KMS-11 (cell line): ENCODE results near the gene TRAPPC11.

Source experiments
- H2AFZ ChIP-seq: fragments of 200-600 bp; sonication (generic); 2 replicates; pipeline ENCODE4 v1.6.1; 2016; ENCODE audit warnings: antibody characterized with exemption, mixed run types, low read depth
- H3K27ac ChIP-seq: fragments of 200-600 bp; sonication (generic); 2 replicates; pipeline ENCODE4 v1.6.1; 2016; ENCODE audit warnings: mild to moderate bottlenecking, mixed run types
- H3K27me3 ChIP-seq: fragments of 200-600 bp; sonication (generic); 2 replicates; pipeline ENCODE4 v1.6.1; 2017; ENCODE audit warnings: mild to moderate bottlenecking, low read depth, mixed run types, moderate library complexity; ENCODE audit not compliant: insufficient read depth
- H3K36me3 ChIP-seq: fragments of 200-600 bp; sonication (generic); 2 replicates; pipeline ENCODE4 v1.6.1; 2017; ENCODE audit warnings: mild to moderate bottlenecking, mixed run types; ENCODE audit not compliant: insufficient read depth
- H3K4me1 ChIP-seq: fragments of 200-600 bp; sonication (generic); 2 replicates; pipeline ENCODE4 v1.6.1; 2016; ENCODE audit warnings: mild to moderate bottlenecking, low read depth, mixed run types; ENCODE audit not compliant: poor library complexity, severe bottlenecking
- H3K4me2 ChIP-seq: fragments of 200-600 bp; sonication (generic); 2 replicates; pipeline ENCODE4 v1.7.0; 2016; ENCODE audit warnings: mild to moderate bottlenecking, mixed run types
- H3K4me3 ChIP-seq: fragments of 200-600 bp; sonication (generic); IDR thresholded peaks from 2 replicates; pipeline ENCODE4 v1.6.1; 2017; ENCODE audit warnings: low read depth, low read length, mixed read lengths; ENCODE audit not compliant: insufficient read depth
- H3K79me2 ChIP-seq: fragments of 200-600 bp; sonication (generic); 2 replicates; pipeline ENCODE4 v1.6.1; 2016; ENCODE audit warnings: low read depth, mixed run types; ENCODE audit not compliant: insufficient read depth
- H3K9ac ChIP-seq: fragments of 200-600 bp; sonication (generic); 2 replicates; pipeline ENCODE4 v1.6.1; 2016; ENCODE audit warnings: mild to moderate bottlenecking, mixed run types
- H4K20me1 ChIP-seq: fragments of 200-600 bp; sonication (generic); 2 replicates; pipeline ENCODE4 v1.6.1; 2016; ENCODE audit warnings: mild to moderate bottlenecking, mixed run types; ENCODE audit not compliant: insufficient read depth
- CTCF ChIP-seq: fragments of 200-600 bp; sonication (generic); conservative IDR thresholded peaks from 2 replicates; pipeline ENCODE4 v1.6.1; 2017; ENCODE audit warnings: low read depth, mild to moderate bottlenecking, antibody characterized with exemption, low read length, moderate library complexity, mixed read lengths

The TRAPPC11 gene

GRCh38 chr4:183686461-183686860, 27.4 kb downstream of the TRAPPC11 start:
- no peaks in the 10 kb centered on the region for H4K20me1 ChIP-seq
- H3K27me3 ChIP-seq: no peaks in the 10 kb centered on the region
- H3K9ac ChIP-seq: no peak overlapping the region
- H3K79me2 ChIP-seq: no peaks in the 10 kb centered on the region
- H2AFZ ChIP-seq: no peak overlapping the region
- TF ChIP-seq CTCF: no peak
- no peak overlapping the region for H3K4me3 ChIP-seq
- H3K4me1 ChIP-seq: no peaks in the 10 kb centered on the region
- H3K27ac ChIP-seq: no peak overlapping the region
- H3K36me3 ChIP-seq: no peaks in the 10 kb centered on the region
- no peak overlapping the region for H3K4me2 ChIP-seq

GRCh38 chr4:183688216-183688615, 29.1 kb downstream of the TRAPPC11 start:
- Histone ChIP-seq H3K4me1 (no peaks in the 10 kb centered on the region), H3K4me3 (no peak overlapping the region), H3K27ac (no peak overlapping the region), H3K79me2 (no peaks in the 10 kb centered on the region), H3K9ac (no peak overlapping the region), H4K20me1 (no peaks in the 10 kb centered on the region), H3K27me3 (no peaks in the 10 kb centered on the region), H2AFZ (no peak overlapping the region), H3K4me2 (no peak overlapping the region), H3K36me3 (no peaks in the 10 kb centered on the region)
- no peak for TF ChIP-seq CTCF

GRCh38 chr4:183691006-183691405, 31.9 kb downstream of the TRAPPC11 start:
- no peak overlapping the region for H3K4me3 ChIP-seq
- H3K9ac ChIP-seq: no peak overlapping the region
- no peak for TF ChIP-seq CTCF
- peaks cover 5% of the 10 kb centered on the region; the same call in 1 of the 2 replicates for H3K36me3 ChIP-seq
- H3K4me1 ChIP-seq: no peaks in the 10 kb centered on the region
- H3K27me3 ChIP-seq: no peaks in the 10 kb centered on the region
- H4K20me1 ChIP-seq: no peaks in the 10 kb centered on the region
- no peak overlapping the region for H2AFZ ChIP-seq
- no peak overlapping the region for H3K27ac ChIP-seq
- H3K4me2 ChIP-seq: no peak overlapping the region
- no peaks in the 10 kb centered on the region for H3K79me2 ChIP-seq

GRCh38 chr4:183691897-183692296, 32.8 kb downstream of the TRAPPC11 start:
- TF ChIP-seq CTCF: no peak
- H3K9ac ChIP-seq: no peak overlapping the region
- no peak overlapping the region for H3K27ac ChIP-seq
- H4K20me1 ChIP-seq: no peaks in the 10 kb centered on the region
- H3K79me2 ChIP-seq: no peaks in the 10 kb centered on the region
- H3K4me3 ChIP-seq: no peak overlapping the region
- H3K27me3 ChIP-seq: no peaks in the 10 kb centered on the region
- H2AFZ ChIP-seq: no peak overlapping the region
- H3K36me3 ChIP-seq: peaks cover 5% of the 10 kb centered on the region; the same call in 1 of the 2 replicates
- no peaks in the 10 kb centered on the region for H3K4me1 ChIP-seq
- H3K4me2 ChIP-seq: no peak overlapping the region

- Histone ChIP-seq H3K4me3 (no peak overlapping the region), H3K27ac (no peak overlapping the region), H4K20me1 (no peaks in the 10 kb centered on the region), H3K79me2 (no peaks in the 10 kb centered on the region), H3K27me3 (no peaks in the 10 kb centered on the region), H3K36me3 (peaks cover 6% of the 10 kb centered on the region; the same call in 1 of the 2 replicates), H3K4me2 (no peak overlapping the region), H2AFZ (no peak overlapping the region), H3K4me1 (no peaks in the 10 kb centered on the region), H3K9ac (no peak overlapping the region)
- no peak for TF ChIP-seq CTCF
Measured at GRCh38 chr4:183698909-183699308, 39.8 kb downstream of the TRAPPC11 start.
